H1 (cell line): ENCODE measurements around the gene SNAP29. TPM values are rescaled to one million over a fixed set of nuclear protein-coding genes. Genes with fewer than 3 reads are reported as not detected.

Source experiments
- CTCF ChIA-PET: fragments of 300-600 bp; sonication (Branson Sonifier 250); formaldehyde crosslinking; loops from one replicate; lab custom pipeline; 2021; ENCODE audit not compliant: partially characterized antibody; lab: Charles Lee
- POLR2A ChIA-PET: fragments of 300-600 bp; sonication (Branson Sonifier 250); formaldehyde crosslinking; loops from one replicate; lab custom pipeline; 2021; ENCODE audit warnings: inconsistent platforms; ENCODE audit not compliant: partially characterized antibody; lab: Charles Lee
- DNase-seq, 2 experiments: peaks; one replicate each; pipeline versions ENCODE4 v3.0.0 to v3.0.0-alpha.2; 2010 to 2022; ENCODE audit warnings: low spot score in 2 of 2, low read depth in 1 of 2, mixed read lengths in 1 of 2
- FAIRE-seq: peaks from 2 replicates; lab custom pipeline; 2011; peaks lifted over from hg19 to GRCh38; lab: Jason Lieb, UNC
- H2AFZ ChIP-seq: 2 replicates; pipeline ENCODE4 v1.8.1; 2012; ENCODE audit warnings: low read length, inconsistent platforms
- H2AK5ac ChIP-seq: 2 replicates; pipeline ENCODE4 v1.6.1; 2013; ENCODE audit warnings: low read depth, low read length
- H2BK120ac ChIP-seq: replicated peaks from 2 replicates; pipeline ENCODE3; 2013; ENCODE audit warnings: low read depth, low read length, inconsistent platforms
- H2BK12ac ChIP-seq: 2 replicates; pipeline ENCODE4 v1.6.1; 2013; ENCODE audit warnings: low read depth, low read length
- H2BK15ac ChIP-seq: 2 replicates; pipeline ENCODE4 v1.6.1; 2013; ENCODE audit warnings: low read length
- H2BK20ac ChIP-seq: 2 replicates; pipeline ENCODE4 v1.6.1; 2013; ENCODE audit warnings: low read length
- H2BK5ac ChIP-seq: 2 replicates; pipeline ENCODE4 v1.6.1; 2013; ENCODE audit warnings: low read depth, low read length
- H3K14ac ChIP-seq: 2 replicates; pipeline ENCODE4 v1.6.1; 2013; ENCODE audit warnings: inconsistent platforms; ENCODE audit not compliant: insufficient read length
- H3K18ac ChIP-seq: 2 replicates; pipeline ENCODE4 v1.6.1; 2013; ENCODE audit warnings: low read length; ENCODE audit errors: extremely low read depth
- H3K23ac ChIP-seq: 2 replicates; pipeline ENCODE4 v1.6.1; 2013; ENCODE audit warnings: inconsistent platforms; ENCODE audit not compliant: insufficient read length
- H3K23me2 ChIP-seq: 2 replicates; pipeline ENCODE4 v1.6.1; 2013; ENCODE audit warnings: low read depth, low read length
- H3K27ac ChIP-seq: 2 replicates; pipeline ENCODE4 v1.6.1; 2011; ENCODE audit warnings: low read depth, low read length, inconsistent platforms
- H3K27me3 ChIP-seq, 4 experiments: replicated peaks in 1 of 4; 1 replicate in 1 of 4; 2 replicates in 3 of 4; pipeline versions ENCODE4 v1.6.1 to v1.8.1; 2011 to 2013; ENCODE audit warnings: low read length in 3 of 4, mild to moderate bottlenecking in 3 of 4, inconsistent platforms in 2 of 4, mixed read lengths in 2 of 4, moderate library complexity in 1 of 4; ENCODE audit not compliant: control insufficient read depth in 3 of 4, insufficient read depth in 3 of 4; ENCODE audit errors: extremely low read depth in 1 of 4
- H3K36me3 ChIP-seq, 4 experiments: 2 replicates each; pipeline versions ENCODE4 v1.6.1 to v1.8.1; 2011 to 2013; ENCODE audit warnings: mild to moderate bottlenecking in 4 of 4, low read length in 3 of 4, moderate library complexity in 2 of 4, control low read depth in 1 of 4, inconsistent platforms in 1 of 4; ENCODE audit not compliant: insufficient read depth in 4 of 4, control insufficient read depth in 2 of 4
- H3K4ac ChIP-seq: replicated peaks from 2 replicates; pipeline ENCODE3; 2013; ENCODE audit warnings: low read length, low read depth, mixed read lengths, inconsistent platforms; ENCODE audit not compliant: insufficient read length
- H3K4me1 ChIP-seq, 4 experiments: replicated peaks in 1 of 4; 1 replicate in 1 of 4; 2 replicates in 3 of 4; pipeline versions ENCODE4 v1.6.1 to v1.8.1; 2011 to 2013; ENCODE audit warnings: low read length in 3 of 4, inconsistent platforms in 2 of 4, mixed read lengths in 1 of 4; ENCODE audit not compliant: insufficient read depth in 4 of 4, control insufficient read depth in 3 of 4
- H3K4me2 ChIP-seq, 2 experiments: 2 replicates each; pipeline versions ENCODE4 v1.6.1 to v1.8.1; 2011 to 2013; ENCODE audit warnings: low read depth in 2 of 2, low read length in 2 of 2, control low read depth in 1 of 2, inconsistent platforms in 1 of 2, mild to moderate bottlenecking in 1 of 2; ENCODE audit not compliant: insufficient read depth in 1 of 2
- H3K4me3 ChIP-seq, 4 experiments: fragments of 200-600, 300-600 bp in 1 of 4; sonication (generic), shearing (Covaris generic), sonication (Bioruptor Twin) in 1 of 4; 2 replicates each; pipeline versions ENCODE4 v1.5.1 to v1.8.1; 2011 to 2016; ENCODE audit warnings: low read length in 4 of 4, low read depth in 3 of 4, control low read depth in 2 of 4, inconsistent platforms in 2 of 4, mild to moderate bottlenecking in 2 of 4, mixed read lengths in 1 of 4, moderate library complexity in 1 of 4; ENCODE audit not compliant: insufficient read depth in 2 of 4; ENCODE audit errors: extremely low read depth in 1 of 4
- H3K56ac ChIP-seq: replicated peaks from 2 replicates; pipeline ENCODE3; 2013; ENCODE audit warnings: low read depth, mild to moderate bottlenecking, mixed read lengths, low read length, inconsistent platforms; ENCODE audit not compliant: insufficient read length
- H3K79me1 ChIP-seq: 2 replicates; pipeline ENCODE4 v1.6.1; 2013; ENCODE audit warnings: low read depth, low read length, control low read depth
- H3K79me2 ChIP-seq, 2 experiments: 2 replicates each; pipeline versions ENCODE4 v1.6.1 to v1.8.1; 2012 to 2013; ENCODE audit warnings: low read length in 2 of 2, mild to moderate bottlenecking in 2 of 2, inconsistent platforms in 1 of 2; ENCODE audit not compliant: insufficient read depth in 2 of 2, control insufficient read depth in 1 of 2
- H3K9ac ChIP-seq, 4 experiments: replicated peaks in 1 of 4; 1 replicate in 1 of 4; 2 replicates in 3 of 4; pipeline versions ENCODE4 v1.6.1 to v1.8.1; 2011 to 2013; ENCODE audit warnings: low read depth in 3 of 4, low read length in 3 of 4, control low read depth in 2 of 4, mild to moderate bottlenecking in 2 of 4, moderate library complexity in 2 of 4, inconsistent platforms in 1 of 4; ENCODE audit errors: extremely low read depth in 1 of 4
- H3K9me3 ChIP-seq, 2 experiments: 2 replicates each; pipeline versions ENCODE4 v1.6.1 to v1.8.1; 2012 to 2013; ENCODE audit warnings: mild to moderate bottlenecking in 2 of 2, moderate library complexity in 2 of 2, control low read depth in 1 of 2, inconsistent platforms in 1 of 2, low read depth in 1 of 2, low read length in 1 of 2, mixed read lengths in 1 of 2; ENCODE audit not compliant: insufficient read depth in 2 of 2
- H4K20me1 ChIP-seq, 2 experiments: replicated peaks in 1 of 2; 2 replicates each; pipeline versions ENCODE3 to v1.8.1; 2011 to 2013; ENCODE audit warnings: inconsistent platforms in 2 of 2, low read length in 2 of 2, mild to moderate bottlenecking in 1 of 2; ENCODE audit not compliant: insufficient read depth in 2 of 2, control insufficient read depth in 1 of 2
- H4K5ac ChIP-seq: 2 replicates; pipeline ENCODE4 v1.6.1; 2013; ENCODE audit warnings: low read length, low read depth, mixed read lengths, inconsistent platforms; ENCODE audit not compliant: insufficient read length
- H4K8ac ChIP-seq: 2 replicates; pipeline ENCODE4 v1.8.0; 2013; ENCODE audit warnings: mild to moderate bottlenecking, moderate library complexity, low read length, inconsistent platforms; ENCODE audit not compliant: insufficient read depth; ENCODE audit errors: extremely low read depth
- H4K91ac ChIP-seq: replicated peaks from 2 replicates; pipeline ENCODE3; 2013; ENCODE audit warnings: low read length, mixed read lengths, inconsistent platforms; ENCODE audit not compliant: insufficient read length
- BCL11A ChIP-seq, 2 experiments: IDR thresholded peaks; one replicate each; pipeline ENCODE4 v1.6.1; 2011; ENCODE audit warnings: low read depth in 2 of 2, low read length in 2 of 2, mild to moderate bottlenecking in 2 of 2
- KDM1A ChIP-seq: fragments of 200-600, 300-600 bp; sonication (generic); IDR thresholded peaks from 2 replicates; pipeline ENCODE4 v1.7.1; 2016; ENCODE audit warnings: mild to moderate bottlenecking, low read length, borderline replicate concordance
- PHF8 ChIP-seq: fragments of 200-600 bp; sonication (generic); conservative IDR thresholded peaks from 2 replicates; pipeline ENCODE4 v1.7.1; 2012; ENCODE audit warnings: low read depth, mild to moderate bottlenecking, inconsistent platforms, low read length, moderate library complexity
- POLR2A ChIP-seq, 2 experiments: IDR thresholded peaks; 1 replicate in 1 of 2; 2 replicates in 1 of 2; pipeline ENCODE4 v1.6.1; 2011; ENCODE audit warnings: low read depth in 2 of 2, low read length in 2 of 2, mild to moderate bottlenecking in 2 of 2; ENCODE audit errors: control extremely low read depth in 1 of 2
- SAP30 ChIP-seq: fragments of 300-600 bp; sonication (generic); IDR thresholded peaks from 2 replicates; pipeline ENCODE4 v1.7.1; 2012; ENCODE audit warnings: low read length, moderate library complexity, mild to moderate bottlenecking, inconsistent platforms; ENCODE audit not compliant: insufficient read depth, insufficient replicate concordance
- SP2 ChIP-seq: IDR thresholded peaks from 2 replicates; pipeline ENCODE4 v1.6.1; 2012; ENCODE audit warnings: mild to moderate bottlenecking, low read length, inconsistent platforms
- WGBS, 2 experiments: shearing (Covaris generic) in 1 of 2; methylation state at CpG; one replicate each; pipeline versions ENCODE4 v1.1.6 to v1.1.7; 2013 to 2015; ENCODE audit warnings: low lambda C conversion rate in 2 of 2, mixed read lengths in 2 of 2, inconsistent platforms in 1 of 2, low coverage in 1 of 2, missing lambda C conversion rate in 1 of 2; ENCODE audit not compliant: insufficient replicate concordance in 2 of 2, insufficient coverage in 1 of 2, insufficient read length in 1 of 2; ENCODE audit errors: extremely low coverage in 1 of 2, missing lambda C conversion rate in 1 of 2; 5-methylcytosine and 5-hydroxymethylcytosine counted together
- polyA plus RNA-seq, 7 experiments: library from polyadenylated mRNA; depleted of rRNA in 3 of 7; stranded (reverse) in 5 of 7; unstranded in 2 of 7; fragments of >200 nt in 5 of 7; fragments of 200-250 nt in 2 of 7; gene quantifications; 1 replicate in 5 of 7; 2 replicates in 1 of 7; 4 replicates in 1 of 7; pipeline versions ENCODE4 v1.2.1 to v1.2.3, GENCODE V29; 2011 to 2013; ENCODE audit warnings: missing spikeins in 2 of 7, mixed read lengths in 2 of 7
- total RNA-seq: library from RNA; stranded (reverse); fragmentation: NEBNext Ultra II Directional; extraction: Animal tissue kit (Norgen Biotek cat#: 25700); gene quantifications from 2 replicates; pipeline ENCODE4 v1.2.1, GENCODE V29; 2021

SNAP29 gene
- total and polyA plus RNA-seq, 2 of the 8 experiments (the other 6 are each of a cell fraction or from before 2014, with no cell fraction given) = 11.8 to 15.0 TPM

DNA sequence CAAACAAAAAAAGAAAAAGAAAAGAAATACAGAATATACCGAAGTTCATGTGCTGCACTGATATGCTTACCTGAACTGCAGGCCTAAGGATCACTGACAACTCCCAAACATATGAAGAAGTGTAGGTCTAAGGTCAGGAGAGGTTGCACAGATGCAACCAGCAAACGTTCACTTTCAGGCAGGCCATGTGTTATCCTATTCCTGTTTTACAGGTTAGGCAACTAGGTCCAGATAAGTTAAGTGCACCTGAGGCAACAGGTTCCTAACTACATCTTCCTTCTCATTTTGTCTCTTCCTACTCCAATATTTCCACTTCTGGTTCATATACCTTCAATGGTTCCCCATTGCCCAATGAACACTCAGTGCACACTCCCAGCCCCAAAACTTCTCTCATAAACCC lies 15.3 kb upstream of the SNAP29 start:
- WGBS, 2 experiments = 31% methylated on average over 2 of the region's 2 CpGs; no CpG with 5 or more reads in 1 of the 2 experiments
- Histone ChIP-seq H3K23me2 (no peaks in the 10 kb centered on the region), H2BK20ac (no peak overlapping the region), H3K27me3 (no peaks in the 10 kb centered on the region), H3K79me2 (peaks cover 0 to 6% of the 10 kb centered on the region in 2 experiments; a peak in 1 of 4 replicates), H3K18ac (no peak overlapping the region), H3K14ac (no peak overlapping the region), H2BK120ac (no peak overlapping the region), H3K4me1 (peaks cover 1 to 11% (median 6%) of the 10 kb centered on the region in 4 experiments; a peak in 4 of 7 replicates), H3K36me3 (no peaks in the 10 kb centered on the region), H3K4ac (no peak overlapping the region), H2AFZ (no peak overlapping the region), H2BK12ac (no peak overlapping the region), H3K27ac (no peak overlapping the region), H3K4me2 (no peak overlapping the region), H2BK15ac (no peak overlapping the region), H4K8ac (no peak overlapping the region), H2BK5ac (no peak overlapping the region), H3K23ac (no peak overlapping the region), H3K4me3 (no peak overlapping the region), H3K56ac (no peak overlapping the region), H3K79me1 (peaks cover 3% of the 10 kb centered on the region; the same call in 1 of the 2 replicates), H3K9me3 (no peaks in the 10 kb centered on the region), H2AK5ac (no peak overlapping the region), H3K9ac (no peak overlapping the region), H4K5ac (no peak overlapping the region), H4K91ac (no peak overlapping the region), H4K20me1 (peaks cover 0 to 1% of the 10 kb centered on the region in 2 experiments)
- POLR2A ChIA-PET = no interaction called here
- no peak for TF ChIP-seq SAP30
- TF ChIP-seq POLR2A (IDR thresholded peaks at IDR 0.05; ENCODE audit: control extremely low read depth in 1 of 2, low read depth in 2 of 2, low read length in 2 of 2) = no peak
- TF ChIP-seq SP2 = no peak
- no peak for TF ChIP-seq PHF8
- TF ChIP-seq BCL11A (IDR thresholded peaks at IDR 0.05; ENCODE audit: low read depth in 2 of 2, low read length in 2 of 2) = no peak
- TF ChIP-seq KDM1A = no peak
- FAIRE-seq (no peak), DNase-seq (no peak)
- CTCF ChIA-PET = no interaction called here
